Muscle layer of duodenum (tissue), 2 donors: ENCODE data around the gene TTC39C.
"Not testable (repeated sequence)": the region's sequence is repeated elsewhere in the genome, so short reads cannot be mapped to it uniquely, and the experiment has no call there.

ENCODE experiments used
- H3K27ac ChIP-seq: one replicate; pipeline ENCODE4 v1.7.0; 2013; ENCODE audit warnings: mild to moderate bottlenecking, low read length
- H3K27me3 ChIP-seq: one replicate; pipeline ENCODE4 v1.7.0; 2013; ENCODE audit warnings: low read depth, mild to moderate bottlenecking, control low read depth, low read length
- H3K36me3 ChIP-seq, 2 donors: one replicate each; pipeline ENCODE4 v1.7.0; 2013; ENCODE audit warnings: low read length in 2 of 2, control low read depth in 1 of 2, mild to moderate bottlenecking in 1 of 2; ENCODE audit not compliant: insufficient read depth in 2 of 2, control insufficient read depth in 1 of 2
- H3K4me1 ChIP-seq, 2 donors: one replicate each; pipeline ENCODE4 v1.7.0; 2013; ENCODE audit warnings: low read length in 2 of 2, mild to moderate bottlenecking in 2 of 2, control low read depth in 1 of 2, moderate library complexity in 1 of 2; ENCODE audit not compliant: insufficient read depth in 2 of 2, control insufficient read depth in 1 of 2
- H3K4me3 ChIP-seq, 2 donors: one replicate each; pipeline ENCODE4 v1.7.0; 2013; ENCODE audit warnings: low read length in 2 of 2, low read depth in 1 of 2, mild to moderate bottlenecking in 1 of 2
- H3K9me3 ChIP-seq, 2 donors: one replicate each; pipeline ENCODE4 v1.7.0; 2013; ENCODE audit warnings: low read length in 2 of 2, control low read depth in 1 of 2, mild to moderate bottlenecking in 1 of 2; ENCODE audit not compliant: control insufficient read depth in 1 of 2
- donor health status: healthy.

Gene TTC39C

DNA sequence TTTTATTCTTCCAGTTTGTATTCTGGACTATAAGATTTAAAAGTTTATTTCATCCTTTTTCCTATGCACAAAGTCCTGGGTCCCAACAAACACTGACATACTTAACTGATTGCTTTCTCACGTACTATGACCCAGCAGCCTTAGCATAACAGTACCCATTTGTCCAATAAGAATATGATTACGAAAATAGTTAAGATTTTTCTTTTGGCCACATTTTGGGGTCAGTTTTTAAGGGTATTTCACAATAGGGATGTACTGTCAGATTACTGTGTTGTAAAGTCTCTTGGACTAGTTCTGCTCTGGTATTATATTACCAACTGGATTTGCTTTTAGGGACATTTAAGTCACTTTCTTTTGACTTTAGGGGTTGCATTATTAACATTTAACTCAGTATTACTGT is 46.1 kb downstream of the TTC39C start:
- H3K27ac ChIP-seq = no peak overlapping the region

DNA sequence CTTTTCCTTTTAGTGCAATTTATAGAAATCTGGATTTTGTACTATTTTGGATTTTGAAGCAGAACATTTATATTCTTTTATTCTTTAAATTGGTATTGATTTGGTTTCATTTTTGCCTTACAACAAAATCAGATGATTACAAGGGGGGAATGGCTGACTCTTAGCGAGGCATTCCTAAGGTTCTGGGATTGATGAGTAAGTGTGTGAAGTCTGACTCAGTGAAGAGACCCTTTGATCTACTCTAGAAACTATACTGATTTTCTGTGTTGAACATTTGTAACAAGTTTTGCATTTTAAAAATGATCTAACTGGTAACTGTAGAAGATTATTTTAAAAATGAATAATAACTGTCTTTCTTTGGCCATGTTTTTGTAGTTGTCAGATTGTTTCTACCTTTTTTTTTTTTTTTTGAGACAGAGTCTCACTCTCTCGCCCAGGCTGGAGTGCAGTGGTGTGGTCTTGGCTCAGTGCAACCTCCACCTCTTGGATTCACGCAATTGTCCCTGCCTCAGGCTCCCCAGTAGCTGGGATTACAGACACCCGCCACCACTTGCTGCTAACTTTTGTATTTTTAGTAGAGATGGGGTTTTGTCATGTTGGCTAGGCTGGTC is 48.7 kb downstream of the TTC39C start:
- Histone ChIP-seq H3K27ac (no peak overlapping the region), H3K4me1 (no peaks in the 10 kb centered on the region), H3K36me3 (peaks cover 9 to 11% of the 10 kb centered on the region in 2 donors), H3K4me3 (no peak overlapping the region), H3K9me3 (no peaks in the 10 kb centered on the region), H3K27me3 (no peaks in the 10 kb centered on the region)

More for the DNA sequence above, 46.1 kb downstream of the TTC39C start:
- no peak overlapping the region for H3K4me3 ChIP-seq
- no peaks in the 10 kb centered on the region for H3K27me3 ChIP-seq
- no peaks in the 10 kb centered on the region for H3K9me3 ChIP-seq
- H3K4me1 ChIP-seq = peaks cover 0 to under 1% of the 10 kb centered on the region in 2 donors
- no peaks in the 10 kb centered on the region for H3K36me3 ChIP-seq

DNA sequence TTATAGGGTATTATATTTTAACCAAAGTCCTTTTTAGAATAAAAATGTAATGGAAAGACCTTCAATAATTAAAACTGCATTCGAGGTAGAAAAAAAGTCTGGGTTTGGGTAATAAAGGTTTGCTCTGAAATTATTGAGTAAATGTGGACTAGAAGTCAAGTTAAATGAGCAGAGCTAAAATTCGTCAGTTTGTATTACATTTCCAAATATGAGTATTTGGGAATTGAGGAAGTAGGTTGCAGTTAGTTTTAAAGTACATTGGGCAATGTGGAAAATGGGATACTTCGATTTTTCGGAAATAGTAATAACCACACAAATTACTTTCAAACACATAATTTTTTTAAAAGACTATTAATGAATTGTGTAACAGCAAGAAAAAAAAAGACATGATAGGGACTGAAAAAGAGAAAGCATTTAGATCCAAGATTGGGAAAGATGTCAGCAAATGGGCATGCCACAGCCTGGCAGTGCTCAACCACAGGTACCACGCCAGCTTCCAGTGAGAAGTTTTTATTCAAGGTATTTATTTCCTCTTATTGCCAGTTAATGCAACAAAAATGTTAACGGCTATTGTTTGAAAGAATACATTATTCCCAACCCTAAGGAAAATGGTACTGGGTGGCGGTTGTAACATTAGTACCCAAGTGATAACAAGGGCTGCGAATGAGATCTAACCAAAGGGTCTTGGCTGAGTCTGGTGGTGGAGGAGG is 50.0 kb downstream of the TTC39C start:
- Histone ChIP-seq H3K36me3 (peaks cover 9 to 11% of the 10 kb centered on the region in 2 donors), H3K4me1 (no peaks in the 10 kb centered on the region), H3K27me3 (no peaks in the 10 kb centered on the region), H3K27ac (no peak overlapping the region), H3K4me3 (no peak overlapping the region), H3K9me3 (no peaks in the 10 kb centered on the region)

DNA sequence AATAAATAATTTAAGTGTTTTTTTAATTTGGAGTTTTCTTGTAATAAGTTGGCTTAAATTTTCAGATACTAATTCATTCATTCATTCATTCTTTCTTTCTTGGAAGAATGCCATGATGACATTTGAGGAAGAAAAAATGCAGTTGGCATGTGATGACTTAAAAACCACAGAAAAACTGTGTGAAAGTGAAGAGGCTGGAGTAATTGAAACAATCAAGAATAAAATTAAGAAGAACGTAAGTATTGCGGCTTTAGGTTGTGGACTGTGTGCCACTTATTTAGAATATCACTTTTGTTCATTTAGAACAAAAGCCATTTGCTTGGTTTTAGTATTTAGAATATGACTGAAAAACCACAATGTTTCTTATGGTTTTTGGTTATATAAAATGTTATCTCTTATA is 51.4 kb downstream of the TTC39C start:
- no peaks in the 10 kb centered on the region for H3K4me1 ChIP-seq
- peaks cover 9 to 11% of the 10 kb centered on the region in 2 donors for H3K36me3 ChIP-seq
- H3K4me3 ChIP-seq = no peak overlapping the region
- no peak overlapping the region for H3K27ac ChIP-seq
- H3K9me3 ChIP-seq = no peaks in the 10 kb centered on the region
- H3K27me3 ChIP-seq = no peaks in the 10 kb centered on the region

DNA sequence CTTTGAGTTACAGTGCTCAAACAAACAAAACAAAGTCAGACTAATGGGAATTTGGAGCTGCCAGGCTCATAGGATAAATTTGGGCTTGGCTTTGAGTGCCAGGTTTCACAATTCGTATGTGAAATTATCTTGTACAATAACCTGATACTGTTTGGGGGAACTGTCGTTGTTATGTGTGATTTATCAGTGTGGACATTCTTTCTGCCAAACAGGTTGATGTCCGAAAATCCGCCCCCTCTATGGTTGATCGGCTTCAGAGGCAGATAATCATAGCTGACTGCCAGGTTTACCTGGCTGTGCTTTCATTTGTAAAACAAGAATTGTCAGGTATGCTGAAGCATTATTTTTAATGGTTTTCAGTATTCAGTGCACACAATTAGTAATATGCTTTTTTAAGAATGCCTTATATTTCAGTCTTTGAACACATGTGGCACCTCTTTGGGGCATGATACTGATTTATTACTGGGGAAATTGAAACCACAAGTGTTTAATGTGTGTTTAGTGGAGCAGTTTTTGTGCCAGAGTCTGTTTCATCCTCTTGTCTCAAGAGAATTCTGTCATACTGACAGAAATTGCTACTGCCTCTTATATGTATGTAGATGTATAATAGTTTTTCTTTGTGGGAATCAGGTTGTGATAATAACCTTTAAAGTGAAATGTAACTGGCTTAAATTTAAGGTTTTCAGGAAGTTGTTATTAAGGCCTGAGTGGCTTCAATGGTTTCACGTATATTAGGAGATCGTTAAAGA is 54.6 kb downstream of the TTC39C start:
- H3K27me3 ChIP-seq = no peaks in the 10 kb centered on the region
- no peak overlapping the region for H3K27ac ChIP-seq
- no peak overlapping the region for H3K4me3 ChIP-seq
- no peaks in the 10 kb centered on the region for H3K4me1 ChIP-seq
- H3K36me3 ChIP-seq = peaks cover 9 to 11% of the 10 kb centered on the region in 2 donors
- no peaks in the 10 kb centered on the region for H3K9me3 ChIP-seq

DNA sequence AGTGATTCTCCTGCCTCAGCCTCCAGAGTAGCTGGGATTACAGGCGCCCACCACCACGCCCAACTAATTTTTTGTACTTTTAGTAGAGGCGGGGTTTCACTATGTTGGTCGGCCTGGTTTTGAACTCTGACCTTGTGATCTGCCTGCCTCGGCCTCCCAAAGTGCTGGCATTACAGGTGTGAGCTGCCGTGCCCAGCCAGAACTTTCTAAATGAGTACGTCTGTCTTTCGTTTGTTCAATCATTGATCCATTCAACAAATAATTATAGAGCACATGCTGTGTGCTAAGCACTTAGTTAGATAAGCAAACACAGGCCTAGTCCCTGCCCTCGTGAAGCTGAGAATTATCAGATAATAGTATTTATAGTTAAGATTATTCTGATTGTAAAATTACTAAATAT is 56.5 kb downstream of the TTC39C start:
- H3K27ac ChIP-seq = no peak overlapping the region
- H3K27me3 ChIP-seq = no peaks in the 10 kb centered on the region
- H3K9me3 ChIP-seq = no peaks in the 10 kb centered on the region
- peaks cover 8 to 11% of the 10 kb centered on the region in 2 donors for H3K36me3 ChIP-seq
- H3K4me1 ChIP-seq = peaks cover 0 to 3% of the 10 kb centered on the region in 2 donors
- no peak overlapping the region for H3K4me3 ChIP-seq

DNA sequence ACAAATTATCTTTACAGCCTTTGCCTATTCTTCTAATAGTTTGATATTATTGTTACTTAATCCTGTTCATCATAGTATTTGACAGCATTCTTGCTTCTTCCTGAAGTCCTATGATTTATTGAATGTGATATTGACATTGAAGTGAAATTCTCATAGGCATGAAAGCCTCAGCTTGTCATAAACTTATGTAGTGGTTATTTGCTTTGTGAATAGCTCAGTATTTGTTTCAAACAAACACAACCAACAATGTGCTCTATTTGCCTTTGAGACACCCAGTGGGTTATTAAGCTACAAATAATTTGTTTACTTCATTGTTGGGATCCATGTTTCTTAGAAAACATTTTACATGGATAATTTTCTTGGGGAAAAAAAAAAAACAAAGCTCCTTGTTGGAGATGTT is 57.2 kb downstream of the TTC39C start:
- peaks cover 0 to 3% of the 10 kb centered on the region in 2 donors for H3K4me1 ChIP-seq
- peaks cover under 1 to 6% of the 10 kb centered on the region in 2 donors for H3K36me3 ChIP-seq
- H3K4me3 ChIP-seq = no peak overlapping the region
- no peaks in the 10 kb centered on the region for H3K27me3 ChIP-seq
- no peak overlapping the region for H3K27ac ChIP-seq
- H3K9me3 ChIP-seq = no peaks in the 10 kb centered on the region

DNA sequence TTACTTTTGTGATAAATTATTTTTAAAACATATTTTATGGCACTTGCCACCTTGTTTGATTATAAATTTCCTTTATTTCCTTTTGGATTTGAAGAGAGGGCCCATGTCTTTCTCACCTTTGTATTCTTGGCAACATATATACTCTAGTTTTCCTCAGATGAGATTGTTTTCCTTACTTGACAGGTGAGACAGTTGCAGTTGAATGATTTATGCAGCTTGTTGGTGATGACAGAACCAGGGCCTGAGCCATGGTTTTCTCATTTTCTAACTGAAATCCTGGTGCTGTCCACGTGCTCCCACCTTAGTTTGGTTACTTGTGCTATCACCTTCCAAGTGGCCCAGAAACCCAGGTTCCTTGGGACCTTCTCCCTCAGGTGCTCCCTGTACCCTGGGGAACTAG is 58.2 kb downstream of the TTC39C start:
- Histone ChIP-seq H3K36me3 (no peaks in the 10 kb centered on the region), H3K9me3 (no peaks in the 10 kb centered on the region), H3K4me3 (no peak overlapping the region), H3K27me3 (no peaks in the 10 kb centered on the region), H3K4me1 (peaks cover 0 to 3% of the 10 kb centered on the region in 2 donors), H3K27ac (no peak overlapping the region)

DNA sequence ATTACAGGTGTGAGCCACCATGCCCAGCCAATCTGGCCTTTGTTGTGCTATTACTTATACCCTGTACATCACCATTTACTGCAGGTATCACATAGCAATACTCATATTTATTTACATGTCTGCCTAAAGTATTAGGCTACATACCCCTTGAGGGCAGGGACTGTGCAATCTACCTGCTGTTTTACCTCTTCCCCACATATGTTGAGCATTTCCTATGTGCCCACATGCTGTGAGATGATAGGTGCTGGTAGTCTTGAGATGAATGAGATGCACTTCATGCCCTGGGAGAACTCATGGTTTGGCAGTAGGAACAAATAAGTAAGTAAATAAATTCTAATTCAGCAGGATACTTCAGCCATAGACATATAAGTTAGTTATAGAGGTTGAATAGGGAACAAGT is 59.2 kb downstream of the TTC39C start:
- Histone ChIP-seq H3K36me3 (no peaks in the 10 kb centered on the region), H3K27ac (no peak overlapping the region), H3K9me3 (no peaks in the 10 kb centered on the region), H3K4me1 (peaks cover 0 to 3% of the 10 kb centered on the region in 2 donors), H3K27me3 (no peaks in the 10 kb centered on the region), H3K4me3 (no peak overlapping the region)

DNA sequence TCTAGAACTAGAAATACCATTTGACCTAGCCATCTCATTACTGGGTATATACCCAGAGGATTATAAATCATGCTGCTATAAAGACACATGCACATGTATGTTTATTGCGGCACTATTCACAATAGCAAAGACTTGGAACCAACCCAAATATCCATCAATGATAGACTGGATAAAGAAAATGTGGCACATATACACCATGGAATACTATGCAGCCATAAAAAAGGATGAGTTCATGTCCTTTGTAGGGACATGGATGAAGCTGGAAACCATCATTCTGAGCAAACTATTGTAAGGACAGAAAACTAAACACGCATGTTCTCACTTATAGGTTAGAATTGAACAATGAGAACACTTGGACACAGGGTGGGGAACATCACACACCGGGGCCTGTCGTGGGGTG is 60.2 kb downstream of the TTC39C start:
- H3K4me1 ChIP-seq, H3K27me3 ChIP-seq, H3K36me3 ChIP-seq, H3K27ac ChIP-seq, H3K4me3 ChIP-seq, H3K9me3 ChIP-seq: not testable (repeated sequence)

DNA sequence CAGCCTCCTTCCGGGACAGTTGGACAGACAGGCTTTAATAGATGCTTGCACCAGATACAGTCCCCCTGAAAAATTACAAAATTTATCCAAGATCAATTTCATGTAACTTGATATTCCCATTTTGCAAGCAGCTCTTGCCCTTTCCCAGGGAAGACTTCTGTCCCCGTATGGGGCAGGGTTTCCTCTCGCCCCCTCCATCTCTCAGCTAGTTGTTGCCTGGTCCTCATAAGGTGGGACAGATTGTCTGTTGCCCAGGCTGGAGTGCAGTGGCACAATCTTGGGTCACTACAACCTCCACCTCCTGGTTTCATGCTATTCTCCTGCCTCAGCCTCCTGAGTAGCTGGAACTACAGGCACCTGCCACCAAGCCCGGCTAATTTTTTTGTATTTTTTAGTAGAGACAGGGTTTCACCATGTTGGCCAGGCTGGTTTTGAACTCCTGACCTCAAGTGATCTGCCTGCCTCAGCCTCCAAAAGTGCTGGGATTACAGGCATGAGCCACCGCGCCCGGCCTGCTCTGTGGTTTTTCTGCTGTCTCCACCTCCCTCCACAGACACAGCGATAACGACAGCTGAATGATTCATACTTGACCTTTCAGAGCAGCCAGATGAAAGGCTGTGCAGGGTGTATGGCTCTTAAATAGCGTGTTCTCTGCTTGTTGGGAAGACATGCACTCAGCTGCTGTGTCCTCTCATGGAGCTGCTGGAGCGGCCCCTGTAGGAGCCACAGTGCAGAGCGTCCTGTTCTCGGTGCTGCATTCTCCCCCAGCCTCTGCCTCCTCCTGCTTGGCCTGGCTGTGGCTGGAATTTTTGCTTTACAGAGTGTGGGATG is 61.4 kb downstream of the TTC39C start:
- Histone ChIP-seq H3K4me1 (peaks cover 0 to 3% of the 10 kb centered on the region in 2 donors), H3K4me3 (no peak overlapping the region), H3K27me3 (no peaks in the 10 kb centered on the region), H3K36me3 (no peaks in the 10 kb centered on the region), H3K27ac (peak overlapping the region; percentile 16), H3K9me3 (no peaks in the 10 kb centered on the region)
